ENCODE data around the gene DUOXA1.

The DUOXA1 gene

GRCh38 chr15:45133561-45133920 lies 3.9 kb upstream of the DUOXA1 start:
- H3K9ac ChIP-seq (ENCODE audit: low read depth in 1 of 2, low read length in 2 of 2): no peak overlapping the region
- peaks cover 5 to 12% of the 10 kb centered on the region in 2 donors for H3K4me1 ChIP-seq (ENCODE audit: control insufficient read depth in 1 of 2, insufficient read depth in 2 of 2, low read length in 2 of 2)
- H3K27ac ChIP-seq (ENCODE audit: low read depth, low read length): no peak overlapping the region
- H3K27me3 ChIP-seq (ENCODE audit: control insufficient read depth in 1 of 2, insufficient read depth in 2 of 2, low read length in 2 of 2): peaks cover 23 to 45% of the 10 kb centered on the region in 2 donors
- no peaks in the 10 kb centered on the region for H3K36me3 ChIP-seq (ENCODE audit: control insufficient read depth in 1 of 2, insufficient read depth in 2 of 2, low read length in 2 of 2)
- no peak overlapping the region for H3K4me3 ChIP-seq (ENCODE audit: low read depth in 1 of 2, low read length in 2 of 2)
- H3K9me3 ChIP-seq (ENCODE audit: control insufficient read depth in 1 of 2, low read length in 2 of 2): no peaks in the 10 kb centered on the region

DNA sequence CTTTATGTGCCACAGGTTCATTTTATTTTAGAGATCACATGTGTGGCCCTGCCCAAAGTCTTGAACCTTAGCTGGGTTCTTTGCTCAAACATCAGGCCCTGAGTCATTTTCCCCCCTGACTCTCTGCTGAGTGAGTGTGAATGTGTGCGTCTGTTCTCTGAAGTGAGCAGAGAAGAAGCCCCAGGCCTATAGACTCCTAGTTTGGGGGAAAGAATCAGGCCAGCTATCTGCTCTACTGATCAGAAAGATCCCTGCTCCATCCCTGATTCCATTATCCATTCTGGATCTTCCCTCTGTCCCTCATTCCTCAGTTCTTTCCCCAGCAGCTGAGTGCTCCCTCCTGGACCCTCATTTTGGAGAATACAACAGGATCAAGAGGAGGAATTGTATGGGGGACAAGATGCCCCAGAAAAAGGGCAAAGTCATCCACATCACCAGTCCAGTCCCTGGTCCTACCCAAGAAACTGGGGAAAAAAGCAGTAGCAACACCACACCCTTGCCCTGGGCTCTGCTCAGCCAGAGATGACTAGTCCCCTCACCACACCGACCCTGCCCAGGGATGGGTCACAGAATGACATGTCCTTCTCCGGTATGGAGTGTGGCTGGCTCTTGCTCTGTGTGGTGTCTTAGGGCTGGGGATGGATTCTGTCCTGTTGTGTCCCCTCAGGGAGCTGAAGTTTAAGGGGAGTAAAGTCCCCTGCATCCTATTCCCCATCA lies 3.3 kb upstream of the DUOXA1 start:
- H3K27ac ChIP-seq (ENCODE audit: low read depth, low read length): no peak overlapping the region
- H3K9me3 ChIP-seq (ENCODE audit: control insufficient read depth in 1 of 2, low read length in 2 of 2): no peaks in the 10 kb centered on the region
- H3K36me3 ChIP-seq (ENCODE audit: control insufficient read depth in 1 of 2, insufficient read depth in 2 of 2, low read length in 2 of 2): no peaks in the 10 kb centered on the region
- peaks cover 5 to 12% of the 10 kb centered on the region in 2 donors for H3K4me1 ChIP-seq (ENCODE audit: control insufficient read depth in 1 of 2, insufficient read depth in 2 of 2, low read length in 2 of 2)
- H3K4me3 ChIP-seq (ENCODE audit: low read depth in 1 of 2, low read length in 2 of 2): no peak overlapping the region
- peaks cover 28 to 49% of the 10 kb centered on the region in 2 donors for H3K27me3 ChIP-seq (ENCODE audit: control insufficient read depth in 1 of 2, insufficient read depth in 2 of 2, low read length in 2 of 2)
- H3K9ac ChIP-seq (ENCODE audit: low read depth in 1 of 2, low read length in 2 of 2): no peak overlapping the region

DNA sequence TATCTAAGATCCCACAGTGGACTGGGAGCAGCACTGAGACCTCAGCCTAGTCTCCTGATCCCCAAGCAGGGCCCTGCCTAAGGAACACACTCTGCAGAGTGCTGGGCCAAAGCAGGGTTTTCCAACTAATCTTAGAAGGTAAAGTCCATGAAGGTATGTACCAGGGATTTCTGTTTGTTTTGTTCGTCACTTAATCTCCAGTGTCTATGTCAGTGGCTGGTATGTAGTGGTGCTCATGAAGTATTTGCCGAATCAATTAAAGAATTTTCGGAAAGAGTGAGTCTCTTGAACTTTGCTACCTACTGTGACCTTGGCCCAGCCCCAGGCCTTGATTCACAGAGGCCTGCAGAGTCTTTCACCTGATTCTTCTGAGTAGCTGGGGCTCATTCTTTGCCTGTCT lies 1.8 kb upstream of the DUOXA1 start:
- Histone ChIP-seq H3K27ac (ENCODE audit: low read depth, low read length) (no peak overlapping the region), H3K4me3 (ENCODE audit: low read depth in 1 of 2, low read length in 2 of 2) (no peak overlapping the region), H3K36me3 (ENCODE audit: control insufficient read depth in 1 of 2, insufficient read depth in 2 of 2, low read length in 2 of 2) (no peaks in the 10 kb centered on the region), H3K9me3 (ENCODE audit: control insufficient read depth in 1 of 2, low read length in 2 of 2) (no peaks in the 10 kb centered on the region), H3K27me3 (ENCODE audit: control insufficient read depth in 1 of 2, insufficient read depth in 2 of 2, low read length in 2 of 2) (peaks cover 29 to 54% of the 10 kb centered on the region in 2 donors), H3K4me1 (ENCODE audit: control insufficient read depth in 1 of 2, insufficient read depth in 2 of 2, low read length in 2 of 2) (peaks cover 5 to 12% of the 10 kb centered on the region in 2 donors), H3K9ac (ENCODE audit: low read depth in 1 of 2, low read length in 2 of 2) (no peak overlapping the region)

DNA sequence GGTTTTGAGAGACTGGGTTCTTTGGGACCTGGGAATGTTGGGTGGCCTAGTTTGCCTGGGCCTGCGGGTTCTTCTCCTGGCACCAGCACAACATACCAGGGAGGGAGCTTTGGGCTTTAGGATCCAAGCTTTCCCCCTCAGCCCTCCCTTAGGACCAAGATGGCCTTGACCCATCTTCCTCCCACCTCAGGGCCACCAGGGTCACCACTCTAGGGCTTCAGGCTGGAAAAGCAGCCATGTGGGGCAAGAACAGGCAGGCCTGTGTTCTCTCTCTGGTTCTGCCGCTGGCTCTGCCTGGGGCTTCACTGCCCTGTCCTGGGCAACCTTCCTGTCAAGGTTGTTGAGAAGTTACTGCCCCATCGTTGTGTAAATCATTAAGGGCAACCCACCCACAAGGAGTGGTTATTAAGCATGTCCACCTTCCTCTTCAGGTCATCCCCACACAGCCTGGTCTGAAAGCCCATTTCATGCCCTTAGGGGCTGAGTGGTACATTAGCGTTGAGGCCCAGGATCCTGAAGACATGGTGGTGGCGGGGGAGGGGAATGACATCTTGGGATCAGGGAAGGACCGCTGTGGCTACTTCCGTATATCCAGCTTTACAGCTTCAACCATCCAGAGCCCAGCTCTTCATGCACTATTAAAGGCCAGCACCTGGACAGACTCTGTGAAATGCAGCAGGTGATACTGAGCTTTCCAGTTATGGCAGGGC lies 767 bp upstream of the DUOXA1 start:
- Histone ChIP-seq H3K4me3 (ENCODE audit: low read depth in 1 of 2, low read length in 2 of 2) (no peak overlapping the region), H3K4me1 (ENCODE audit: control insufficient read depth in 1 of 2, insufficient read depth in 2 of 2, low read length in 2 of 2) (peaks cover 5 to 12% of the 10 kb centered on the region in 2 donors), H3K9ac (ENCODE audit: low read depth in 1 of 2, low read length in 2 of 2) (no peak overlapping the region), H3K9me3 (ENCODE audit: control insufficient read depth in 1 of 2, low read length in 2 of 2) (no peaks in the 10 kb centered on the region), H3K27me3 (ENCODE audit: control insufficient read depth in 1 of 2, insufficient read depth in 2 of 2, low read length in 2 of 2) (peaks cover 28 to 47% of the 10 kb centered on the region in 2 donors), H3K27ac (ENCODE audit: low read depth, low read length) (no peak overlapping the region), H3K36me3 (ENCODE audit: control insufficient read depth in 1 of 2, insufficient read depth in 2 of 2, low read length in 2 of 2) (no peaks in the 10 kb centered on the region)

GRCh38 chr15:45128971-45129639 lies 574 bp downstream of the DUOXA1 start:
- Histone ChIP-seq H3K9me3 (ENCODE audit: control insufficient read depth in 1 of 2, low read length in 2 of 2) (no peaks in the 10 kb centered on the region), H3K36me3 (ENCODE audit: control insufficient read depth in 1 of 2, insufficient read depth in 2 of 2, low read length in 2 of 2) (no peaks in the 10 kb centered on the region), H3K4me1 (ENCODE audit: control insufficient read depth in 1 of 2, insufficient read depth in 2 of 2, low read length in 2 of 2) (peaks cover 0 to 4% of the 10 kb centered on the region in 2 donors), H3K27ac (ENCODE audit: low read depth, low read length) (no peak overlapping the region), H3K9ac (ENCODE audit: low read depth in 1 of 2, low read length in 2 of 2) (no peak overlapping the region), H3K27me3 (ENCODE audit: control insufficient read depth in 1 of 2, insufficient read depth in 2 of 2, low read length in 2 of 2) (peaks cover 26 to 37% of the 10 kb centered on the region in 2 donors), H3K4me3 (ENCODE audit: low read depth in 1 of 2, low read length in 2 of 2) (peak overlapping the region in 1 of 2 donors; percentile 45)

DNA sequence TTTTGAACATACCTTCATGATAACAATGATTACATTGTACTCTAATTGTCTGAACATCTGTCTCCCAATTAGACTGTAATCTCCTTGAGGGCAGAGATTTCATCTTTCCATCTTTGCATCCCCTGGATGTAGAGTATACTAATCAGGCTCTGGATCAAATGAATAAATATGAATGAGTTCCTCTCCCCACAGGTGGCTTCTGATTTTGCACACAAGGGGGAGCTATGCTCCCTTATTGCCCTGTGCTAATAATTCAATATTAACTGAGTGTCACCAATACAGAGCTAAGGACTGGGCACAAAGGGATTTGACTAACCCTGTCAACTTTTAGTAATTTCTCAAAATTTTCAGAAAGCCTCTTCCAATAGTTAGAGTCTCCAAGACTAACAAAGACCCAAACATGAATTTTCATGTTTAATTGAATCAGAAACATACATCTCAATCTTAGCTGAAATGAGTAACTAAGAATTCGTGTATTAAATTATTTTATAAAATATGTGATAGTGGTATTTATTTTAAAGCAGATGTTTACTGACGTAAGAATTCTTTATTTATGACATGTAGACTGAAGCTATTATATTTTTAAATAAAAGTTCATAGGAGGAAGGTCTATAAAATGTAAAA lies 3.0 kb downstream of the DUOXA1 start:
- Histone ChIP-seq H3K4me1 (ENCODE audit: control insufficient read depth in 1 of 2, insufficient read depth in 2 of 2, low read length in 2 of 2) (peaks cover 0 to 4% of the 10 kb centered on the region in 2 donors), H3K27me3 (ENCODE audit: control insufficient read depth in 1 of 2, insufficient read depth in 2 of 2, low read length in 2 of 2) (peaks cover 24 to 40% of the 10 kb centered on the region in 2 donors)

GRCh38 chr15:45123397-45123796 lies 6.3 kb downstream of the DUOXA1 start:
- Histone ChIP-seq H3K4me1 (ENCODE audit: control insufficient read depth in 1 of 2, insufficient read depth in 2 of 2, low read length in 2 of 2) (no peaks in the 10 kb centered on the region), H3K36me3 (ENCODE audit: control insufficient read depth in 1 of 2, insufficient read depth in 2 of 2, low read length in 2 of 2) (no peaks in the 10 kb centered on the region), H3K9ac (ENCODE audit: low read depth in 1 of 2, low read length in 2 of 2) (no peak overlapping the region), H3K27ac (ENCODE audit: low read depth, low read length) (no peak overlapping the region), H3K9me3 (ENCODE audit: control insufficient read depth in 1 of 2, low read length in 2 of 2) (no peaks in the 10 kb centered on the region), H3K27me3 (ENCODE audit: control insufficient read depth in 1 of 2, insufficient read depth in 2 of 2, low read length in 2 of 2) (peaks cover 13 to 29% of the 10 kb centered on the region in 2 donors), H3K4me3 (ENCODE audit: low read depth in 1 of 2, low read length in 2 of 2) (no peak overlapping the region)

More for the DNA sequence above, 3.0 kb downstream of the DUOXA1 start:
- H3K36me3 ChIP-seq (ENCODE audit: control insufficient read depth in 1 of 2, insufficient read depth in 2 of 2, low read length in 2 of 2): no peaks in the 10 kb centered on the region
- H3K27ac ChIP-seq (ENCODE audit: low read depth, low read length): no peak overlapping the region
- H3K4me3 ChIP-seq (ENCODE audit: low read depth in 1 of 2, low read length in 2 of 2): no peak overlapping the region
- H3K9me3 ChIP-seq (ENCODE audit: control insufficient read depth in 1 of 2, low read length in 2 of 2): no peaks in the 10 kb centered on the region
- H3K9ac ChIP-seq (ENCODE audit: low read depth in 1 of 2, low read length in 2 of 2): no peak overlapping the region

GRCh38 chr15:45122719-45123118 lies 7.0 kb downstream of the DUOXA1 start:
- Histone ChIP-seq H3K9ac (ENCODE audit: low read depth in 1 of 2, low read length in 2 of 2) (no peak overlapping the region), H3K27ac (ENCODE audit: low read depth, low read length) (no peak overlapping the region), H3K4me1 (ENCODE audit: control insufficient read depth in 1 of 2, insufficient read depth in 2 of 2, low read length in 2 of 2) (peaks cover 0 to 3% of the 10 kb centered on the region in 2 donors), H3K36me3 (ENCODE audit: control insufficient read depth in 1 of 2, insufficient read depth in 2 of 2, low read length in 2 of 2) (no peaks in the 10 kb centered on the region), H3K9me3 (ENCODE audit: control insufficient read depth in 1 of 2, low read length in 2 of 2) (no peaks in the 10 kb centered on the region), H3K27me3 (ENCODE audit: control insufficient read depth in 1 of 2, insufficient read depth in 2 of 2, low read length in 2 of 2) (peaks cover 12 to 24% of the 10 kb centered on the region in 2 donors), H3K4me3 (ENCODE audit: low read depth in 1 of 2, low read length in 2 of 2) (no peak overlapping the region)

- H3K27me3 ChIP-seq (ENCODE audit: control insufficient read depth in 1 of 2, insufficient read depth in 2 of 2, low read length in 2 of 2): peaks cover 20 to 29% of the 10 kb centered on the region in 2 donors
- H3K36me3 ChIP-seq (ENCODE audit: control insufficient read depth in 1 of 2, insufficient read depth in 2 of 2, low read length in 2 of 2): no peaks in the 10 kb centered on the region
- no peak overlapping the region for H3K9ac ChIP-seq (ENCODE audit: low read depth in 1 of 2, low read length in 2 of 2)
- H3K27ac ChIP-seq (ENCODE audit: low read depth, low read length): no peak overlapping the region
- H3K4me1 ChIP-seq (ENCODE audit: control insufficient read depth in 1 of 2, insufficient read depth in 2 of 2, low read length in 2 of 2): peaks cover 4 to 6% of the 10 kb centered on the region in 2 donors
- no peak overlapping the region for H3K4me3 ChIP-seq (ENCODE audit: low read depth in 1 of 2, low read length in 2 of 2)
- no peaks in the 10 kb centered on the region for H3K9me3 ChIP-seq (ENCODE audit: control insufficient read depth in 1 of 2, low read length in 2 of 2)
Observed at GRCh38 chr15:45121706-45122417, 7.8 kb downstream of the DUOXA1 start.
